ENCODE results near the gene JADE2.

DNA sequence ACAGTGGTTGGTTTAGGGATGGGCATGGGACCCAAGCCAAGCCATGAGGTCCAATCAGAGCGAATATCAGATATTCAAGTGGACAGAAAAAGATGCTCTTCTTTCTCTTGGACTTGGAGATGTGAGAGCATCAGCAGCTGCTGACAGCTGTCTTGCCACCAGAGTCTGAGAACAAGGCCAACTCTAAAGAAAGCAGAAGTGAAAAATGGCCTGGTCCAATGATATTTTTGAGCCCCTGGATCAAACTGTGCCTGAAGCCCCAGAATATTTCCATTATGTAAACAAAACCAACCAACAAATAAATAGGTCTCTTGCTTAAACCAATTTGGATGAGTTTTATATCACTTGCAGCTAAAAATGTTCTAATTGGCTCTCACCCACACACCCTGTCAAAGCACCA is 30.7 kb upstream of the JADE2 start:
- no peak for TF ChIP-seq JUND (IDR thresholded peaks at IDR 0.05)
- TF ChIP-seq SP1 (IDR thresholded peaks at IDR 0.05): no peak

All from liver (tissue), 2 donors.